Measurements from ENCODE around the gene UBASH3A.

- TF ChIP-seq ZNF274 (IDR thresholded peaks at IDR 0.05; ENCODE audit: low read depth, low read length): no peak
- no peak for TF ChIP-seq YY1 (IDR thresholded peaks at IDR 0.05; ENCODE audit: insufficient read depth, insufficient read length)
Observed at GRCh38 chr21:42481169-42481568, 77.5 kb downstream of the UBASH3A start.
